ENCODE data around the gene WDR45B.
"Not testable (repeated sequence)": the region's sequence is repeated elsewhere in the genome, so short reads cannot be mapped to it uniquely, and the experiment has no call there.

WDR45B gene

GRCh38 chr17:82582709-82583108 lies 65.5 kb downstream of the WDR45B start:
- no peak for DNase-seq (ENCODE audit: low spot score)

GRCh38 chr17:82582213-82582612 lies 66.0 kb downstream of the WDR45B start:
- DNase-seq (ENCODE audit: low spot score), result no peak

- not testable (repeated sequence) for DNase-seq (ENCODE audit: low spot score)
Observed at GRCh38 chr17:82579969-82580368, 68.3 kb downstream of the WDR45B start.

- no peak for DNase-seq (ENCODE audit: low spot score)
Observed at GRCh38 chr17:82577300-82577699, 70.9 kb downstream of the WDR45B start.

GRCh38 chr17:82575581-82576221 lies 72.5 kb downstream of the WDR45B start:
- DNase-seq (ENCODE audit: low spot score), result not testable (repeated sequence)

- no peak for DNase-seq (ENCODE audit: low spot score)
Observed at GRCh38 chr17:82574041-82574440, 74.2 kb downstream of the WDR45B start.

GRCh38 chr17:82571855-82572254 lies 76.4 kb downstream of the WDR45B start:
- DNase-seq (ENCODE audit: low spot score), result no peak

- no peak for DNase-seq (ENCODE audit: low spot score)
Observed at GRCh38 chr17:82570277-82570676, 78.0 kb downstream of the WDR45B start.

GRCh38 chr17:82569621-82570020 lies 78.6 kb downstream of the WDR45B start:
- no peak for DNase-seq (ENCODE audit: low spot score)

- DNase-seq (ENCODE audit: low spot score), result no peak
Observed at GRCh38 chr17:82568997-82569393, 79.2 kb downstream of the WDR45B start.

GRCh38 chr17:82567286-82567685 lies 81.0 kb downstream of the WDR45B start:
- DNase-seq (ENCODE audit: low spot score), result no peak

- DNase-seq (ENCODE audit: low spot score), result no peak
Observed at GRCh38 chr17:82566129-82566960, 81.9 kb downstream of the WDR45B start.

- DNase-seq (ENCODE audit: low spot score), result no peak
Observed at GRCh38 chr17:82565551-82565950, 82.7 kb downstream of the WDR45B start.
